ENCODE data around the gene HEPHL1.

HEPHL1 gene

GRCh38 chr11:94023856-94024255 is 2.7 kb downstream of the HEPHL1 start:
- no peak for DNase-seq

- DNase-seq: no peak
These were observed 3.4 kb downstream of the HEPHL1 start for GRCh38 chr11:94024547-94024946.

GRCh38 chr11:94025690-94026394 is 4.7 kb downstream of the HEPHL1 start:
- DNase-seq: no peak

GRCh38 chr11:94027210-94027609 is 6.1 kb downstream of the HEPHL1 start:
- no peak for DNase-seq

- no peak for DNase-seq
These were observed 7.3 kb downstream of the HEPHL1 start for GRCh38 chr11:94028436-94028835.

GRCh38 chr11:94030059-94030458 is 8.9 kb downstream of the HEPHL1 start:
- no peak for DNase-seq

GRCh38 chr11:94031625-94032024 is 10.5 kb downstream of the HEPHL1 start:
- DNase-seq: no peak

GRCh38 chr11:94032066-94032465 is 10.9 kb downstream of the HEPHL1 start:
- DNase-seq: no peak

GRCh38 chr11:94032725-94033124 is 11.6 kb downstream of the HEPHL1 start:
- no peak for DNase-seq

GRCh38 chr11:94034207-94034606 is 13.1 kb downstream of the HEPHL1 start:
- DNase-seq: no peak

- no peak for DNase-seq
These were observed 14.9 kb downstream of the HEPHL1 start for GRCh38 chr11:94036096-94036495.

GRCh38 chr11:94043241-94043640 is 22.1 kb downstream of the HEPHL1 start:
- no peak for DNase-seq

GRCh38 chr11:94046796-94047195 is 25.6 kb downstream of the HEPHL1 start:
- no peak for DNase-seq

- no peak for DNase-seq
These were observed 27.0 kb downstream of the HEPHL1 start for GRCh38 chr11:94048032-94048709.

GRCh38 chr11:94049351-94049750 is 28.2 kb downstream of the HEPHL1 start:
- no peak for DNase-seq

- DNase-seq: no peak
These were observed 37.5 kb downstream of the HEPHL1 start for GRCh38 chr11:94058630-94059029.

- no peak for DNase-seq
These were observed 37.9 kb downstream of the HEPHL1 start for GRCh38 chr11:94059065-94059464.

- no peak for DNase-seq
These were observed 39.2 kb downstream of the HEPHL1 start for GRCh38 chr11:94060401-94060800.

- no peak for DNase-seq
These were observed 41.2 kb downstream of the HEPHL1 start for GRCh38 chr11:94062360-94062759.

- DNase-seq: no peak
These were observed 45.8 kb downstream of the HEPHL1 start for GRCh38 chr11:94066901-94067429.

GRCh38 chr11:94068764-94069163 is 47.6 kb downstream of the HEPHL1 start:
- DNase-seq: no peak

- DNase-seq: no peak
These were observed 56.6 kb downstream of the HEPHL1 start for GRCh38 chr11:94077552-94078293.

- no peak for DNase-seq
These were observed 63.0 kb downstream of the HEPHL1 start for GRCh38 chr11:94084164-94084563.

GRCh38 chr11:94088906-94089305 is 67.8 kb downstream of the HEPHL1 start:
- DNase-seq: no peak
